Gastrocnemius medialis (tissue), 4 donors: ENCODE measurements around the gene TEX2. TPM values are rescaled to one million over a fixed set of nuclear protein-coding genes. Genes with fewer than 3 reads are reported as not detected.

ENCODE experiments used
- ATAC-seq, 2 donors: fragments of 150-250 bp; one replicate each; pipeline ENCODE4 v1.9.1; 2016
- DNase-seq, 2 donors: peaks; one replicate each; pipeline ENCODE4 v3.0.0-alpha.2; 2019
- H3K27ac ChIP-seq, 4 donors: fragments of 200-600 bp; sonication (generic); 1 replicate in 1 of 4; 2 replicates in 3 of 4; pipeline ENCODE4 v1.5.1; 2016 to 2018; ENCODE audit warnings: mild to moderate bottlenecking in 2 of 4, moderate library complexity in 1 of 4
- H3K27me3 ChIP-seq, 3 donors: fragments of 200-600 bp; sonication (generic) in 2 of 3; 1 replicate in 1 of 3; 2 replicates in 2 of 3; pipeline versions ENCODE4 v1.5.1 to v1.6.0; 2016 to 2019; ENCODE audit warnings: mild to moderate bottlenecking in 1 of 3, moderate library complexity in 1 of 3
- H3K36me3 ChIP-seq, 2 donors: fragments of 200-600 bp; sonication (generic) in 1 of 2; one replicate each; pipeline ENCODE4 v1.5.1; 2017 to 2018
- H3K4me1 ChIP-seq, 2 donors: fragments of 200-600 bp; sonication (generic) in 1 of 2; one replicate each; pipeline ENCODE4 v1.5.1; 2016 to 2017; ENCODE audit warnings: mild to moderate bottlenecking in 2 of 2
- H3K4me3 ChIP-seq, 4 donors: fragments of 200-600 bp; sonication (generic) in 3 of 4; 1 replicate in 1 of 4; 2 replicates in 3 of 4; pipeline ENCODE4 v1.5.1; 2016 to 2019; ENCODE audit warnings: mild to moderate bottlenecking in 2 of 4
- H3K9me3 ChIP-seq, 3 donors: fragments of 200-600 bp; sonication (generic) in 2 of 3; 1 replicate in 1 of 3; 2 replicates in 2 of 3; pipeline ENCODE4 v1.5.1; 2016 to 2019
- POLR2A ChIP-seq, 2 donors: fragments of 450-650 bp; IDR thresholded peaks; one replicate each; pipeline ENCODE4 v1.6.1; 2017; ENCODE audit warnings: antibody characterized with exemption in 2 of 2, mild to moderate bottlenecking in 2 of 2, moderate library complexity in 2 of 2
- in situ Hi-C, 4 donors: fragments of 200-750 bp; cut with MboI; loops; one replicate each; pipeline versions ENCODE4 v1.15.0 to v1.8.0; 2017; ENCODE audit warnings: low sequenced_read_pairs in 4 of 4
- intact Hi-C: fragments of 100-400 bp; cut with DNase I; formaldehyde crosslinking; loops from one replicate; pipeline ENCODE4 v1.15.1; 2023; ENCODE audit warnings: low total_unique reads
- total RNA-seq, 4 donors: library from RNA; depleted of rRNA; stranded (reverse); fragments of >200 nt; gene quantifications; one replicate each; pipeline versions ENCODE4 v1.1.0 to v1.2.3, GENCODE V29; 2016
- TF ChIP-seq, protein P1 (sequence below), 5 experiments: fragments of 450-650 bp in 3 of 5; fragments of 200-600 bp in 2 of 5; sonication (generic) in 2 of 5; IDR thresholded peaks in 4 of 5; conservative IDR thresholded peaks in 1 of 5; 1 replicate in 4 of 5; 2 replicates in 1 of 5; pipeline ENCODE4 v1.5.1; 2016 to 2019; ENCODE audit warnings: antibody characterized with exemption in 5 of 5, mild to moderate bottlenecking in 3 of 5, moderate library complexity in 3 of 5

TEX2 gene
- total RNA-seq, 4 donors from 2014 or later: 39.0 to 91.1 (median 77.4) TPM

DNA sequence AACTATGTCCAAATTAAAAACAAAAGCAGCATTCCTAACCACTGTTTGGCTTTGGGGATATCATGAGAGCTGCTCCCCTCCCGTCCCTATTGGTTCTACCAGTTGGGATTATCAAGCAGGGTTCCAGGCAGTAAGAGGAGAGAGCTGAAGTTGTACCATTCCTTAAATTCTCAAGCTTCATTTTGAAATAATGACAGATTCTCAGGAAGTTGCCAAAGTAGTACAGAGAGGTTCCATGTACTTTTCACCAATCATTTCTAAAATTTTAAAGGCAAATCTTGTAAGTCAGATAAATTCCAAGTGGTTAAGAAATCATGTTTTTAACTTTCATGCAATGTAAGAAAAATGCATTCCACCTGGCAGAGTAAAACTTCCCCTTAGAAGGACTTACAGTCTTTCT, 36.9 kb downstream of the TEX2 start:
- no peak for TF ChIP-seq POLR2A (IDR thresholded peaks at IDR 0.05)
- TF ChIP-seq, protein P1, sequence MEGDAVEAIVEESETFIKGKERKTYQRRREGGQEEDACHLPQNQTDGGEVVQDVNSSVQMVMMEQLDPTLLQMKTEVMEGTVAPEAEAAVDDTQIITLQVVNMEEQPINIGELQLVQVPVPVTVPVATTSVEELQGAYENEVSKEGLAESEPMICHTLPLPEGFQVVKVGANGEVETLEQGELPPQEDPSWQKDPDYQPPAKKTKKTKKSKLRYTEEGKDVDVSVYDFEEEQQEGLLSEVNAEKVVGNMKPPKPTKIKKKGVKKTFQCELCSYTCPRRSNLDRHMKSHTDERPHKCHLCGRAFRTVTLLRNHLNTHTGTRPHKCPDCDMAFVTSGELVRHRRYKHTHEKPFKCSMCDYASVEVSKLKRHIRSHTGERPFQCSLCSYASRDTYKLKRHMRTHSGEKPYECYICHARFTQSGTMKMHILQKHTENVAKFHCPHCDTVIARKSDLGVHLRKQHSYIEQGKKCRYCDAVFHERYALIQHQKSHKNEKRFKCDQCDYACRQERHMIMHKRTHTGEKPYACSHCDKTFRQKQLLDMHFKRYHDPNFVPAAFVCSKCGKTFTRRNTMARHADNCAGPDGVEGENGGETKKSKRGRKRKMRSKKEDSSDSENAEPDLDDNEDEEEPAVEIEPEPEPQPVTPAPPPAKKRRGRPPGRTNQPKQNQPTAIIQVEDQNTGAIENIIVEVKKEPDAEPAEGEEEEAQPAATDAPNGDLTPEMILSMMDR (IDR thresholded peaks at IDR 0.05 in 4 of 5, conservative IDR thresholded peaks at IDR 0.05 in 1 of 5): no peak
- Histone ChIP-seq H3K9me3 (no peaks in the 10 kb centered on the region), H3K36me3 (no peaks in the 10 kb centered on the region), H3K4me1 (peaks cover 38 to 65% of the 10 kb centered on the region in 2 donors), H3K27me3 (no peaks in the 10 kb centered on the region), H3K4me3 (no peak overlapping the region), H3K27ac (peak overlapping the region in 2 of 4 donors; percentile 25 to 67)
- intact Hi-C loops (no loop called here), in situ Hi-C loops (no loop called here)
- no peak for ATAC-seq
- DNase-seq: no peak

- intact Hi-C loops (no loop called here), in situ Hi-C loops (no loop called here)
- Histone ChIP-seq H3K4me1 (peaks cover 30 to 58% of the 10 kb centered on the region in 2 donors), H3K27me3 (no peaks in the 10 kb centered on the region), H3K9me3 (no peaks in the 10 kb centered on the region), H3K27ac (peak overlapping the region in 2 of 4 donors; percentile 25 to 67), H3K4me3 (no peak overlapping the region), H3K36me3 (no peaks in the 10 kb centered on the region)
- TF ChIP-seq, protein P1 (IDR thresholded peaks at IDR 0.05 in 4 of 5, conservative IDR thresholded peaks at IDR 0.05 in 1 of 5): no peak
- no peak for TF ChIP-seq POLR2A (IDR thresholded peaks at IDR 0.05)
- DNase-seq (no peak), ATAC-seq (no peak)
Measured at GRCh38 chr17:64225410-64225809, 37.6 kb downstream of the TEX2 start.

- intact Hi-C loops (no loop called here), in situ Hi-C loops (no loop called here)
- TF ChIP-seq, protein P1 (IDR thresholded peaks at IDR 0.05 in 4 of 5, conservative IDR thresholded peaks at IDR 0.05 in 1 of 5): no peak
- TF ChIP-seq POLR2A (IDR thresholded peaks at IDR 0.05): no peak
- peak overlapping the region in 3 of 4 donors; percentile 36 to 74 (median 67) for H3K27ac ChIP-seq
- H3K9me3 ChIP-seq: no peaks in the 10 kb centered on the region
- no peaks in the 10 kb centered on the region for H3K27me3 ChIP-seq
- ATAC-seq: no peak
- H3K4me3 ChIP-seq: no peak overlapping the region
- no peak for DNase-seq
- peaks cover 19 to 53% of the 10 kb centered on the region in 2 donors for H3K4me1 ChIP-seq
- no peaks in the 10 kb centered on the region for H3K36me3 ChIP-seq
Measured at GRCh38 chr17:64223931-64224629, 39.0 kb downstream of the TEX2 start.

- ATAC-seq (no peak), DNase-seq (no peak)
- Histone ChIP-seq H3K4me1 (peaks cover 14 to 46% of the 10 kb centered on the region in 2 donors), H3K4me3 (no peak overlapping the region), H3K27ac (peak overlapping the region in 3 of 4 donors; percentile 36 to 74 (median 67)), H3K27me3 (no peaks in the 10 kb centered on the region), H3K9me3 (no peaks in the 10 kb centered on the region), H3K36me3 (no peaks in the 10 kb centered on the region)
- intact Hi-C loops (no loop called here), in situ Hi-C loops (no loop called here)
- TF ChIP-seq, protein P1 (IDR thresholded peaks at IDR 0.05 in 4 of 5, conservative IDR thresholded peaks at IDR 0.05 in 1 of 5): no peak
Measured at GRCh38 chr17:64223283-64223682, 39.8 kb downstream of the TEX2 start.
